Raji (cell line): Measurements from ENCODE around the gene FAM83E.

Source experiments
- POLR2A ChIP-seq: IDR thresholded peaks from 2 replicates; pipeline ENCODE4 v1.6.1; 2011; ENCODE audit warnings: low read depth, low read length, control low read depth; ENCODE audit not compliant: insufficient read depth

FAM83E gene

DNA sequence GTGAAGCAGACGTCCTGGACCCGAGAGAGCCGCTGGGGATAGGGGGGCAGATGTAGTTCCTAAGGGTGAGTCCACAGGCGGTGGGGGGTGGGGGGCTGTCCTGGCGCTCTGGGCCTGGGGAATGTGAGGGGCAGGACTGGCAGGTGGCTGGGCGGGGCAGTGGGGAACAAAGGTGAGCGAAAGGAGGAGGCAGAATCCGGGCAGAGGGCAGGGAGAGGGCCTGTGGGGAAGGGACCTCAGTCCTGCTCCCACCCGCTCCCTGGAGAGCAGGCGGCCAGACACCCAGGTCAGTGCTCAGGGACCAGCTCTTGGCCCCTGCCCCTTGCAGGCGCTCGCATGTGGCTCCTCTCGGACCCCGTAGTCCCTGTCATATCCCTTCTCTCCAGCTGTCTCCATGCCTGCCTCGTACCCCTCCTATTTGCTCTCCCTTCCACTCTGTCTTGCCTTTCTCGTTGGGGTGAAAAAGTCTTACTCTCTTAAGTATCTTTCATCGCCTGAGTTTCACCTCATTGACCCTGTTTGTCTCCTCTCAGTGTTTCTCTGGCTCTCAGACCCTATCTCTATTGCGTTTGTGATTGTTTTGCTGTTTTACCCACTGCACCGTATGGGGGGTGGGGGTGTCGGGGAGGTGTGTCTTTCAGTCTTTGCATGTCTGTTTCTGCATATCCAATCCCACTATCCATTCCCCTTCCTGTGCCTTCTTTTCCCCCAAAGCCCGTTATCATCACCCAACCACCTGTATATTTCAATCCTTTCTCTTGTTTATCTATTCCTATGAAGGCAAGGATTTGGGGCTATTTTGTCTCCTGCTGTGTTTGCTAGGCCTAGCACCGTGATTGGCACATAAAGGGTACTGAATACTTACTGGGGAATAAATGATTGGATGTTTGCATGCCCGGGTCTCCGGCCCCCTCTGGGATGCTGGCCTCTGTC is 10.2 kb upstream of the FAM83E start:
- no peak for TF ChIP-seq POLR2A

GRCh38 chr19:48624067-48624594 is 9.3 kb upstream of the FAM83E start:
- peak; percentile 43; the same call in 1 of the 2 replicates for TF ChIP-seq POLR2A

DNA sequence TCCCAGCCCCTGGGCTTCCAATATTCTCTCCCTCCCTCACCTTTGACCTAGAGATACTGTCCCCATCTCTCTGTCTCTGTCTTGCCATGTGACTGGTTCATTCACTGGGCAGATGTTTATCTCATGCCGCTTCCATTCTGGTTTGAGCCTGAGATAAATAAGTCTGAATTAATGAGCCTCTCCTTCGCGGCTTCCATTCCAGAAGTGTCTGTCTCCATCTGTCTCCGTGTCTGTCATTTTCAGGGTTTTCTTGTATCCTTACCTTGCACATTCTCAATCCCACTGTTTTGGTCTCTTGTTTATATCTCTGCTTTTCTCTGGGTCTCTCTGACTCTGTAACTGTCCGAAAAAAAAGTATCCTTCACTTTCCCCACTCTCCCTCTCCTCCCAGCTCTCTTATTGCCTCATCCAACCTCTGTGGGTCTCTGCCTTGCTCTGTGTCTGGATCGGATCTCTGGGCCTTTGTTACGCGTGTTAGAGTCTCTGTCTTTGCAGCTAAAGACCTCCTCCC is 8.7 kb upstream of the FAM83E start:
- no peak for TF ChIP-seq POLR2A

- peak; percentile 6; the same call in 1 of the 2 replicates for TF ChIP-seq POLR2A
Measured at GRCh38 chr19:48619692-48620585, 5.1 kb upstream of the FAM83E start.

DNA sequence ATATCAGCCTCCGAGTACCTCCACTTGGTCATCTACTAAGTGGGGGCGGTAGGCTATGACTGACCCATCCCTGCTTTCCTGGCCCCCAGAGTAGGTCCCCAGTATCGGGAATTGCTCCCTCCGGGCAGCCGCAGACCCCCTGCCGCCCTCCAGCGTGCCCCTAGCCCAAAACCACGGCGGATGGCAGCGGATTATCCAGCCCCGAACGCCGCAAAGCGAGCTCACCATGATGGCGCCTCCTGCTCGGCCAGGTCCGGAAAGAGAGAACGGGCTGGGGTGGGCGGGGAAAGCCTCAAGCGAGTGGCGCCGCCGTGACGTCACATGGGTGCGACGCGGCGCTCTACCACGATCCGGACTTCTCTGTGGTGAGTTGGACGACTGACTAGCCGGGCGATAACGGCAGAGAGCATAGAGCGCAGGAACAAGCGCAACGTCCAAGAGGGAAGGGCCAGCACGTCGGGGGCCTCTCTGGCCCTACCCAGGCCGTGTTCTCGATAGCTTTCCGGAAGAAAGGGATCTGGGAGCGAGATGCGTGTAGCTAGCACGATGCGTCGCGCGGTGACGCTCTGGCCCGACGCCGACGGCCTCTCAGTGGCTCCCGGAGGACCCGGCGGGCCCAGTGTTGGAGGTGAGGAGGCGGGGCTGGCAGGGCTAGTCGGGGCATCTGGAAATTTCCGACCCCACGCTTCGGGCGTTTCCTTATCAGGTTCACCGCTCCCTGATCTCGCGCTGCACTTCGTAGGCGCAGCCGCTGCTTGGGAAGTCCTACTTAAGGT is 4.2 kb upstream of the FAM83E start, which contains the start of the genes RPL18 and SPHK2:
TSS of gene RPL18 (minus strand) at position 263 of the 776 bp plus-strand sequence. CDS start at position 228, 35 bp downstream.
TSS of gene SPHK2 (plus strand) at position 591 of the 776 bp plus-strand sequence. CDS start 1,009 bp downstream, outside the sequence.
- peak; percentile 83 for TF ChIP-seq POLR2A

DNA sequence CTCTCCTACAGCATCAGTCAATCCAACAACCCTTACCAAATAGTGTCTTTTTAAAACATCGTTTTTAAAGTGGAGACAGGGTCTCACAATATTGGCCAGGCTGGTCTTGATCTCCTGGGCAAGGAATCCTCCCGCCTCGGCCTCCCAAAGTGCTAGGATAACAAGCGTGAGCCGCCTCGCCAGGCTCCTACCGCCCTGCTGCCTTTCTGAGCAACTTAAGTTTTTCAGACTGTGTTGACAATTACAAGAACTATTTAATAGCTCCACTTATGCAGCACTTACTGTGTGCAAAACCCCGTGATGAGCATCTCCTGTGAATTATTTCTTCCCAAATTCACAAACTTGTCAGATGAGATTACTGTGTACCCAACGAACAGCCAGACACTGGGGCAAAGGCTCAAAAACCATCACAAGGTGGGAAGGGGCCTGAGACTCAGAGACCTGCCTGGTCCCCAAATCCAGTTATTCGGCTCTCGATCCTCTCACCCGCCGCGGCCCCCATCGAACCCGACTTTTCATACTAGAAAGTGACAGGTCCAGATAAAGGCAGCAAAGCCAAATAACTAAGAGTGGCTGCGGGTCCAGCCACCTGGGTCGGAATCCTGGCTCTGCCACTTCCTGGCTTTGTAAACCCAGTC is 3.5 kb upstream of the FAM83E start:
- TF ChIP-seq POLR2A = no peak

GRCh38 chr19:48617146-48617937 is 2.5 kb upstream of the FAM83E start:
- TF ChIP-seq POLR2A = no peak

DNA sequence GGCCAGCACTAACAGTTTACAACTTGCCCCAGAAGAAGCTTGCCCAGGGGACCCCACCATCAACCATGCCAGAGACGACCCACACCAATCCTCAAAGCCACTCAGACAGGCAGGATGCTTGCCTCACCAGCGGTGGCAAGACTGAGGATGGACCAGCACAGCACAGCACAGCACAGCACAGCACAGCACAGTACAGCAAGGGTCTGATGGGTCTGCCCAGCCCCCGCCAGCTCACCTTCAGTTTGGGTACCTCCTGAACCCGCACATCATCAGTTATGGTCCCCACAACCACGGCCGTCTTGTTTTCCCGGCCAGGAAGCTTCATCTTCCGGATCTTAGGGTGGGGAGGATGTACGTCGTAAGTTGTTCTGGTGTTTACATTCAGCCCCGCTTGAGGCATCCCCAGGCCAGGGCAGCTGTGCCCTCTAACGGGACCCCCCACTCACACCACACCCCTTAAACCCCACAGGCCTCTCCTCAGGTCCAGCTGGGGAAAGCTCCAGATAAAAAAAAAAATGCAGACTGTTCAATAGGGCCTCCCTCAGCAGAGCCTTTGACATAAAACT is 1.7 kb upstream of the FAM83E start:
- no peak for TF ChIP-seq POLR2A

GRCh38 chr19:48616041-48616436 is 1.2 kb upstream of the FAM83E start:
- TF ChIP-seq POLR2A = no peak

DNA sequence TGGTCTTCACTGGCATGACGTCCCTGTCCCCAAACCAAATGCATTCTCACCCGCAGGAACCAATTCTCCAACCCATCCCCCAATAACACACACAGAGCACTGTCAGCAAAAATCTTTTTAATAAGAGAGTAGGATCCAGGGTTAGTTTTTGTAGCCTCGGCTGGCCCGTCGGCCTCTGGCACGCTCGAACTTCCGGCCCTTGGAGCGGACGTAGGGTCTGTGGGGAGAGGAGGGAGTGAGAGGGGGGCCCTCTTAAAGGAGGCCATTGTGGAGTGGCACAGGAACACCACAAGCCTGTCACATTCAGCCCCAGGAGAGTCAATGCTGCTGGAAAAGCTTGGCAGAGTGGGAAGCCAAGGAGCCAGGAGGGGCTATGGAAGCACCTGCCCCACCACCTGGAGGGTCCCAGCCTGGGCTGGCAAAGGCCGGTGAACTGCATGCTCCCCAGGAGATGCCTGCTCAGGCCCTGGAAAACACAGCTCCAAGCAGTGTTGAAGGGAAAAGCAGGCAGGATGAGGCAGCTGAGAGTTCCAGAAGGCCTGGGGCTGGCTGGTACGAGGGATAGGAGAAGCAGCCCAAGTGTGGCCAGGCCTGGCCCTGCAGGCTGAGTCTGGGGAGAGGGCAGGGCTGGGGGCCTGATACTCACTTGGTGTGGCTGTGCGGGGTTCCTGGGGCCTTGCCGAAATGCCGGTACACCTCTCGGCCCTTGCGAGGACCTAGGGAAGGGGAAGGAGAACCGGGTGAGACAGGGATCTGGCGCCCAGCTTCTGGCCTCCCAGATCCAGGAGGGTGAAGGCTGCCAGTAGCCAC is 560 bp upstream of the FAM83E start:
- no peak for TF ChIP-seq POLR2A

GRCh38 chr19:48613852-48614435 is 932 bp downstream of the FAM83E start:
- TF ChIP-seq POLR2A = peak; percentile 40; the same call in 1 of the 2 replicates

DNA sequence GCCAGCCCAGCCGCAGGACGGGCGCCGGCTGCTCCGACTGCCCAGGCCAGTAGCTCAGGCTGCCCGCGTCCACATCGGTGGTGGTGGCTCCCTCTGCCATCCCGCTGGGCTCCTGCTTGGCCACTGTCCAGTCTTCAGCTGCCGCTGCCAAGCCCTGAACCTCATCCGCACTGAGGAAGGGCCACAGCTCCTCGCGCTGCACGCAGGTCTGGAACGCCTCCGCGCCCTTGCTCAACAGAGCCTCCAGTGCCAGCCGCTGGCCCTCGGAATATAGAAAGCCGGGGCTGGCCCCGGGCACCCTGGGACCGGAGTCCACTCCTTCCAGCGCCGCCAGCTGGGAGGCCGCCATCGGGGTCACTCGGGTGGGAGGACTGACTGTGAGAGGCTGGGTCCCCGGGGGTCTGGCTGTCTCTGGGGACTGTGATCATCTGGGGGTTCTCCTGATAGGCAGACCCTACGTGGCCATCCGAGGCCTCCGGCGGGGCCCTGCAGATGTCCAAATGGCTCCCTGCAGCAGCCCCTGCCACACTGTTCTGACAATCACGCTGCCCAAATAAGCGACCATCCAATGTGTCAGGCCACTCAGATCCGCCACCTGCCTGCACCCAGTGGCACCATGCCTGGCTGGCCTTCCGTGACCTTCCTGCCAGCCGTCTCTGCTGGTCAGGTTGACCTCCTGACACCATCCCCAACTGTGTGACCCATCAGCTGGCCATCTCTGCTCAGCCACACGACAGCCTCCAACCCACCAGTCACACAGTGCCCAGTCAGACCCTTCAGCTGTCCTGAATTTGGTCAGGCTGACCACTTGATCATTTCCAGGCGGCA is 1.6 kb downstream of the FAM83E start:
- TF ChIP-seq POLR2A = no peak
